H9 (cell line): Measurements from ENCODE around the gene PHACTR1. TPM values are rescaled to one million over a fixed set of nuclear protein-coding genes. Genes with fewer than 3 reads are reported as not detected.

ENCODE experiments used
- DNase-seq: peaks from one replicate; pipeline ENCODE4 v3.0.0-alpha.2; 2017
- H2AFZ ChIP-seq: one replicate; pipeline ENCODE4 v1.6.1; 2013; ENCODE audit warnings: mild to moderate bottlenecking, low read length, control low read depth, moderate library complexity
- H2AK5ac ChIP-seq: 2 replicates; pipeline ENCODE4 v1.6.1; 2013; ENCODE audit warnings: low read length, control low read depth, mixed read lengths; ENCODE audit not compliant: insufficient read length
- H2BK120ac ChIP-seq: one replicate; pipeline ENCODE4 v1.6.1; 2013; ENCODE audit warnings: low read depth, mild to moderate bottlenecking, low read length, control low read depth, inconsistent platforms; ENCODE audit not compliant: poor library complexity, severe bottlenecking
- H2BK12ac ChIP-seq: 2 replicates; pipeline ENCODE4 v1.6.1; 2013; ENCODE audit warnings: low read length, control low read depth, mixed read lengths, low read depth; ENCODE audit not compliant: insufficient read length
- H2BK15ac ChIP-seq: 2 replicates; pipeline ENCODE4 v1.6.1; 2013; ENCODE audit warnings: low read depth, low read length, control low read depth
- H2BK20ac ChIP-seq: one replicate; pipeline ENCODE4 v1.6.1; 2013; ENCODE audit warnings: low read depth, mild to moderate bottlenecking, low read length, control low read depth, inconsistent platforms; ENCODE audit not compliant: poor library complexity, severe bottlenecking
- H2BK5ac ChIP-seq: 2 replicates; pipeline ENCODE4 v1.6.1; 2013; ENCODE audit warnings: low read length, control low read depth, mixed read lengths; ENCODE audit not compliant: insufficient read length
- H3K14ac ChIP-seq: 2 replicates; pipeline ENCODE4 v1.6.1; 2013; ENCODE audit warnings: low read length, control low read depth; ENCODE audit not compliant: insufficient read depth
- H3K18ac ChIP-seq: 2 replicates; pipeline ENCODE4 v1.6.1; 2013; ENCODE audit warnings: low read depth, mild to moderate bottlenecking, mixed read lengths, low read length, control low read depth; ENCODE audit not compliant: insufficient read length
- H3K23ac ChIP-seq: 2 replicates; pipeline ENCODE4 v1.6.1; 2013; ENCODE audit warnings: low read length, control low read depth, mixed read lengths, low read depth; ENCODE audit not compliant: insufficient read length
- H3K23me2 ChIP-seq: 2 replicates; pipeline ENCODE4 v1.6.1; 2013; ENCODE audit warnings: low read depth, mild to moderate bottlenecking, mixed read lengths, low read length, control low read depth; ENCODE audit not compliant: insufficient read length, poor library complexity, severe bottlenecking
- H3K27ac ChIP-seq: 2 replicates; pipeline ENCODE4 v1.5.1; 2013; ENCODE audit warnings: low read length, control low read depth, mixed read lengths, low read depth; ENCODE audit not compliant: insufficient read length
- H3K27me3 ChIP-seq: 2 replicates; pipeline ENCODE4 v1.6.1; 2013; ENCODE audit warnings: low read length, control low read depth, inconsistent platforms; ENCODE audit not compliant: insufficient read depth
- H3K4ac ChIP-seq: 2 replicates; pipeline ENCODE4 v1.6.1; 2013; ENCODE audit warnings: low read depth, mild to moderate bottlenecking, control low read depth, inconsistent platforms, low read length, moderate library complexity
- H3K4me1 ChIP-seq: 2 replicates; pipeline ENCODE4 v1.6.1; 2013; ENCODE audit warnings: low read length, control low read depth, inconsistent platforms; ENCODE audit not compliant: insufficient read depth
- H3K4me2 ChIP-seq: 2 replicates; pipeline ENCODE4 v1.6.1; 2013; ENCODE audit warnings: low read length, control low read depth, mixed read lengths; ENCODE audit not compliant: insufficient read length, insufficient read depth
- H3K56ac ChIP-seq: 2 replicates; pipeline ENCODE4 v1.6.1; 2013; ENCODE audit warnings: low read depth, mild to moderate bottlenecking, mixed read lengths, low read length, control low read depth; ENCODE audit not compliant: insufficient read length
- H3K79me1 ChIP-seq: 2 replicates; pipeline ENCODE4 v1.6.1; 2013; ENCODE audit warnings: low read depth, mild to moderate bottlenecking, moderate library complexity, low read length, control low read depth, inconsistent platforms; ENCODE audit not compliant: insufficient read depth, poor library complexity, severe bottlenecking
- H3K79me2 ChIP-seq: 2 replicates; pipeline ENCODE4 v1.6.1; 2013; ENCODE audit warnings: low read length, control low read depth, inconsistent platforms; ENCODE audit not compliant: insufficient read depth
- H3K9ac ChIP-seq: 2 replicates; pipeline ENCODE4 v1.6.1; 2013; ENCODE audit warnings: low read length, control low read depth, mixed read lengths; ENCODE audit not compliant: insufficient read length; ENCODE audit errors: extremely low read depth
- H3K9me3 ChIP-seq: one replicate; pipeline ENCODE4 v1.6.1; 2013; ENCODE audit warnings: low read depth, low read length, inconsistent platforms; ENCODE audit not compliant: control insufficient read depth
- H3T11ph ChIP-seq: one replicate; pipeline ENCODE4 v1.6.1; 2013; ENCODE audit warnings: mild to moderate bottlenecking, low read length, control low read depth, inconsistent platforms
- H4K20me1 ChIP-seq: one replicate; pipeline ENCODE4 v1.6.1; 2013; ENCODE audit not compliant: control insufficient read depth, insufficient read length, insufficient read depth
- H4K5ac ChIP-seq: 2 replicates; pipeline ENCODE4 v1.6.1; 2013; ENCODE audit warnings: low read depth, mild to moderate bottlenecking, mixed read lengths, low read length, control low read depth; ENCODE audit not compliant: insufficient read length
- H4K8ac ChIP-seq: replicated peaks from 2 replicates; pipeline ENCODE4 v1.6.1; 2013; ENCODE audit warnings: low read length, control low read depth, mixed read lengths, low read depth; ENCODE audit not compliant: insufficient read length
- H4K91ac ChIP-seq: 2 replicates; pipeline ENCODE4 v1.6.1; 2013; ENCODE audit warnings: low read depth, mild to moderate bottlenecking, moderate library complexity, mixed read lengths, low read length, control low read depth; ENCODE audit not compliant: insufficient read length
- H3K27ac Mint-ChIP-seq, 3 experiments: 2 replicates in 2 of 3; 3 replicates in 1 of 3; pipeline ENCODE4 v1.8.0; 2020 to 2021; ENCODE audit warnings: mixed read lengths in 3 of 3, mild to moderate bottlenecking in 1 of 3, moderate library complexity in 1 of 3
- H3K27me3 Mint-ChIP-seq: 2 replicates; pipeline ENCODE4 v1.8.0; 2021; ENCODE audit warnings: low read depth, mild to moderate bottlenecking, moderate library complexity, mixed read lengths
- H3K36me3 Mint-ChIP-seq, 3 experiments: 2 replicates in 2 of 3; 3 replicates in 1 of 3; pipeline ENCODE4 v1.8.0; 2020 to 2021; ENCODE audit warnings: low read depth in 3 of 3, mixed read lengths in 3 of 3; ENCODE audit not compliant: insufficient read depth in 1 of 3
- H3K4me1 Mint-ChIP-seq, 2 experiments: 2 replicates each; pipeline ENCODE4 v1.8.0; 2020; ENCODE audit warnings: mixed read lengths in 2 of 2
- H3K4me3 Mint-ChIP-seq, 2 experiments: 2 replicates in 1 of 2; 3 replicates in 1 of 2; pipeline ENCODE4 v1.8.0; 2020 to 2021; ENCODE audit warnings: mild to moderate bottlenecking in 2 of 2, mixed read lengths in 2 of 2, moderate library complexity in 1 of 2
- H3K9me3 Mint-ChIP-seq, 2 experiments: 2 replicates in 1 of 2; 3 replicates in 1 of 2; pipeline ENCODE4 v1.8.0; 2020; ENCODE audit warnings: mild to moderate bottlenecking in 2 of 2, mixed read lengths in 2 of 2, moderate library complexity in 1 of 2
- WGBS: extraction: QIAGEN DNeasy Blood & Tissue Kit; methylation state at CpG from one replicate; pipeline ENCODE4 v1.1.7; 2013; ENCODE audit warnings: missing lambda C conversion rate, low lambda C conversion rate, mixed read lengths; ENCODE audit not compliant: insufficient read length; ENCODE audit errors: extremely low coverage; 5-methylcytosine and 5-hydroxymethylcytosine counted together
- total RNA-seq: library from RNA; stranded (reverse); gene quantifications from 2 replicates; pipeline ENCODE4 v1.2.1, GENCODE V29; 2021
- TF ChIP-seq, protein P1 (sequence below): fragments of 200-600 bp; sonication (generic); conservative IDR thresholded peaks from 3 replicates; pipeline ENCODE4 v1.8.0; 2021; ENCODE audit warnings: antibody characterized with exemption, mild to moderate bottlenecking

The PHACTR1 gene
- total RNA-seq, 1 experiment from 2014 or later: 15.9 TPM

DNA sequence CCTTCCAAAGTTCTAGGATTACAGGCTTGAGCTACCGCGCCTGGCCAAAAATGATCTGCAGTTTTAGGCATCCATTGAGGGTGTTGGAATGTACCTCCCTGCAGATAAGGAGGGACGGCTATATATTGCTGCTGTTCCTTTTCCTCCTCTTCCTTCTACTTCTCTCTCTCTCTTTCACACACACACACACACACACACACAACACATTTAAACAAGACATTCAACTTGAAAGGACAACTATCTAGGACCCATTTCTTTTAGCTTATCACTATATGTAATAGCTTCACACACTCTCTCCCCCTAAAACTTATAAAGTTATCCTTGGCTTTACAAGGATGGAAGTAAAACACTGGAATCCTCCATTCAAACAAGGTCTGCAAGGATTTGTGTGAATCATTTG is 260.6 kb downstream of the PHACTR1 start:
- no peak overlapping the region for H4K91ac ChIP-seq
- DNase-seq: no peak
- no peaks in the 10 kb centered on the region for H3K23me2 ChIP-seq
- H4K5ac ChIP-seq: no peak overlapping the region
- no peak overlapping the region for H3K23ac ChIP-seq
- no peak overlapping the region for H2BK5ac ChIP-seq
- no peaks in the 10 kb centered on the region for H3K27me3 ChIP-seq
- no peak overlapping the region for H2BK20ac ChIP-seq
- no peak overlapping the region for H2BK12ac ChIP-seq
- H3K36me3 Mint-ChIP-seq: peaks cover 0 to 9% (median 0%) of the 10 kb centered on the region in 3 experiments; a peak in 2 of 7 replicates
- peaks cover 0 to 4% of the 10 kb centered on the region in 2 experiments; a peak in 3 of 5 replicates for H3K9me3 Mint-ChIP-seq
- H3K4me1 ChIP-seq: no peaks in the 10 kb centered on the region
- H3K4me2 ChIP-seq: no peak overlapping the region
- no peaks in the 10 kb centered on the region; the same call in 1 of the 2 replicates for H3K27me3 Mint-ChIP-seq
- no peak overlapping the region for H4K8ac ChIP-seq
- no peak overlapping the region for H2AK5ac ChIP-seq
- H4K20me1 ChIP-seq: no peaks in the 10 kb centered on the region
- H3K27ac ChIP-seq: no peak overlapping the region
- no peaks in the 10 kb centered on the region for H3K79me1 ChIP-seq
- H3K4me1 Mint-ChIP-seq: no peaks in the 10 kb centered on the region; a peak in 1 of 4 replicates
- no peak overlapping the region for H2BK120ac ChIP-seq
- no peak overlapping the region for H3K27ac Mint-ChIP-seq
- H3K14ac ChIP-seq: no peak overlapping the region
- H3K4ac ChIP-seq: no peak overlapping the region
- no peak overlapping the region for H3K4me3 Mint-ChIP-seq
- no peaks in the 10 kb centered on the region for H3K79me2 ChIP-seq
- H3K56ac ChIP-seq: no peak overlapping the region
- no peak overlapping the region for H2AFZ ChIP-seq
- H3T11ph ChIP-seq: no peak overlapping the region
- no peak overlapping the region for H2BK15ac ChIP-seq
- TF ChIP-seq, protein P1, sequence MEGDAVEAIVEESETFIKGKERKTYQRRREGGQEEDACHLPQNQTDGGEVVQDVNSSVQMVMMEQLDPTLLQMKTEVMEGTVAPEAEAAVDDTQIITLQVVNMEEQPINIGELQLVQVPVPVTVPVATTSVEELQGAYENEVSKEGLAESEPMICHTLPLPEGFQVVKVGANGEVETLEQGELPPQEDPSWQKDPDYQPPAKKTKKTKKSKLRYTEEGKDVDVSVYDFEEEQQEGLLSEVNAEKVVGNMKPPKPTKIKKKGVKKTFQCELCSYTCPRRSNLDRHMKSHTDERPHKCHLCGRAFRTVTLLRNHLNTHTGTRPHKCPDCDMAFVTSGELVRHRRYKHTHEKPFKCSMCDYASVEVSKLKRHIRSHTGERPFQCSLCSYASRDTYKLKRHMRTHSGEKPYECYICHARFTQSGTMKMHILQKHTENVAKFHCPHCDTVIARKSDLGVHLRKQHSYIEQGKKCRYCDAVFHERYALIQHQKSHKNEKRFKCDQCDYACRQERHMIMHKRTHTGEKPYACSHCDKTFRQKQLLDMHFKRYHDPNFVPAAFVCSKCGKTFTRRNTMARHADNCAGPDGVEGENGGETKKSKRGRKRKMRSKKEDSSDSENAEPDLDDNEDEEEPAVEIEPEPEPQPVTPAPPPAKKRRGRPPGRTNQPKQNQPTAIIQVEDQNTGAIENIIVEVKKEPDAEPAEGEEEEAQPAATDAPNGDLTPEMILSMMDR: no peak
- no peak overlapping the region for H3K9ac ChIP-seq
- no peak overlapping the region for H3K18ac ChIP-seq
- WGBS: no CpG with 5 or more reads among the region's 3 CpGs
- H3K9me3 ChIP-seq: no peaks in the 10 kb centered on the region
